NCI-H2227 treated with DMSO at 0.1 percent for 48 hours (cell line): ENCODE measurements around the gene JMJD1C.
A peak's percentile ranks its signal among the peaks of the same experiment; 100 is the strongest.
"Not testable (repeated sequence)": the region's sequence is repeated elsewhere in the genome, so short reads cannot be mapped to it uniquely, and the experiment has no call there.

ENCODE experiments used
- DNase-seq: peaks from one replicate; lab custom pipeline; 2025; lab: John Stamatoyannopoulos, UW

JMJD1C gene

GRCh38 chr10:63465293-63466143, at the start of gene JMJD1C:
Gene JMJD1C (minus strand): TSS chr10:63465977. CDS start chr10:63465662, 315 bp downstream.
- DNase-seq, result peak; percentile 56

GRCh38 chr10:63515002-63515763, 49.4 kb upstream of the JMJD1C start:
- no peak for DNase-seq

- DNase-seq, result no peak
These were observed 40.8 kb upstream of the JMJD1C start for GRCh38 chr10:63506554-63506953.

- DNase-seq, result no peak
These were observed 39.8 kb upstream of the JMJD1C start for GRCh38 chr10:63505562-63505961.

GRCh38 chr10:63504145-63504881, 38.5 kb upstream of the JMJD1C start:
- DNase-seq, result no peak

- no peak for DNase-seq
These were observed 37.6 kb upstream of the JMJD1C start for GRCh38 chr10:63503395-63503794.

- no peak for DNase-seq
These were observed 37.1 kb upstream of the JMJD1C start for GRCh38 chr10:63502832-63503231.

GRCh38 chr10:63501954-63502353, 36.2 kb upstream of the JMJD1C start:
- no peak for DNase-seq

GRCh38 chr10:63500551-63500950, 34.8 kb upstream of the JMJD1C start:
- not testable (repeated sequence) for DNase-seq

- no peak for DNase-seq
These were observed 32.9 kb upstream of the JMJD1C start for GRCh38 chr10:63498665-63499064.

GRCh38 chr10:63497321-63497720, 31.5 kb upstream of the JMJD1C start:
- no peak for DNase-seq

- DNase-seq, result no peak
These were observed 30.8 kb upstream of the JMJD1C start for GRCh38 chr10:63496561-63496960.

GRCh38 chr10:63494951-63495350, 29.2 kb upstream of the JMJD1C start:
- DNase-seq, result no peak

- DNase-seq, result no peak
These were observed 27.2 kb upstream of the JMJD1C start for GRCh38 chr10:63493004-63493403.

GRCh38 chr10:63492317-63492690, 26.5 kb upstream of the JMJD1C start:
- DNase-seq, result not testable (repeated sequence)

- DNase-seq, result no peak
These were observed 26.0 kb upstream of the JMJD1C start for GRCh38 chr10:63491588-63492316.

- DNase-seq, result no peak
These were observed 24.1 kb upstream of the JMJD1C start for GRCh38 chr10:63489838-63490237.

GRCh38 chr10:63487990-63488389, 22.2 kb upstream of the JMJD1C start:
- no peak for DNase-seq

- no peak for DNase-seq
These were observed 18.2 kb upstream of the JMJD1C start for GRCh38 chr10:63483983-63484382.

- DNase-seq, result no peak
These were observed 16.1 kb upstream of the JMJD1C start for GRCh38 chr10:63481815-63482421.

- no peak for DNase-seq
These were observed 14.5 kb upstream of the JMJD1C start for GRCh38 chr10:63480237-63480636.
